ENCODE results near the gene IDI1.

Gene IDI1

GRCh38 chr10:1044964-1045363 lies 4.0 kb downstream of the IDI1 start:
- Histone ChIP-seq H3K4me2 (ENCODE audit: low read length) (peak overlapping the region; percentile 82), H3K36me3 (replicated peaks; ENCODE audit: low read depth, low read length) (peaks cover 49% of the 10 kb centered on the region)

DNA sequence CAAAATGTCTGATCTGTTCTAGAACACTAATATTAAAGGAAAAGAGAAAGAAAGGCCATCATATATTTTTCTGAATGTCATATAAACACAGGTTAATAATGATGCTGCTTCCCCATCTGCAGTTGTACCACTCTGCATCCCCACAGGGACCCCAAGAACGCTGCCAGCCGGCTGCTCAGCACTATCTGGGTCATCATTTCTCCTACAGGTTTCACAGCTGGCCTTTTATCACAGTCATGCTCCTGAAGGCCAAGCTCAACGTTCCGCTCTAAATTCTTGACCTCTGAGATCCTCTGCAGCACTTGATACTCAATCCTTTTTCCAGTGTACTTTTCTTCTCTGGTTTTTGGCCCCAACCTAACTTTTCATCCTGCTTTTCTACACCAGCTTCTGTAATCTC lies 4.8 kb downstream of the IDI1 start:
- no peaks in the 10 kb centered on the region for H3K27me3 ChIP-seq (ENCODE audit: low read depth, low read length)
- peaks cover 37% of the 10 kb centered on the region for H3K4me1 ChIP-seq (ENCODE audit: low read length)
- H3K27ac ChIP-seq (ENCODE audit: low read length), result peak overlapping the region; percentile 81
- H3K9ac ChIP-seq (ENCODE audit: low read length), result peak overlapping the region; percentile 39
- H2AFZ ChIP-seq (ENCODE audit: low read depth, low read length), result no peak overlapping the region
- H3K4me2 ChIP-seq (ENCODE audit: low read length), result peak overlapping the region; percentile 82
- peak overlapping the region; percentile 60 for H3K4me3 ChIP-seq (ENCODE audit: low read length)
- H4K20me1 ChIP-seq (ENCODE audit: insufficient read depth, low read length), result peaks cover 45% of the 10 kb centered on the region
- peaks cover 54% of the 10 kb centered on the region for H3K79me2 ChIP-seq (ENCODE audit: low read length)
- no peak for TF ChIP-seq EZH2phosphoT487 (IDR thresholded peaks at IDR 0.05; ENCODE audit: low read depth)
- TF ChIP-seq CTCF (IDR thresholded peaks at IDR 0.05; ENCODE audit: low read depth, low read length), result no peak
- H3K9me3 ChIP-seq (ENCODE audit: insufficient read depth, low read length), result no peaks in the 10 kb centered on the region
- peaks cover 52% of the 10 kb centered on the region for H3K36me3 ChIP-seq (replicated peaks; ENCODE audit: low read depth, low read length)

More at GRCh38 chr10:1044964-1045363, 4.0 kb downstream of the IDI1 start:
- peak overlapping the region; percentile 81 for H3K27ac ChIP-seq (ENCODE audit: low read length)
- H3K9me3 ChIP-seq (ENCODE audit: insufficient read depth, low read length), result no peaks in the 10 kb centered on the region
- peaks cover 45% of the 10 kb centered on the region for H4K20me1 ChIP-seq (ENCODE audit: insufficient read depth, low read length)
- no peak overlapping the region for H2AFZ ChIP-seq (ENCODE audit: low read depth, low read length)
- peak overlapping the region; percentile 60 for H3K4me3 ChIP-seq (ENCODE audit: low read length)
- peaks cover 37% of the 10 kb centered on the region for H3K4me1 ChIP-seq (ENCODE audit: low read length)
- no peaks in the 10 kb centered on the region for H3K27me3 ChIP-seq (ENCODE audit: low read depth, low read length)
- H3K79me2 ChIP-seq (ENCODE audit: low read length), result peaks cover 59% of the 10 kb centered on the region
- H3K9ac ChIP-seq (ENCODE audit: low read length), result peak overlapping the region; percentile 39; the same call in 1 of the 2 replicates
- TF ChIP-seq CTCF (IDR thresholded peaks at IDR 0.05; ENCODE audit: low read depth, low read length), result no peak
- no peak for TF ChIP-seq EZH2phosphoT487 (IDR thresholded peaks at IDR 0.05; ENCODE audit: low read depth)

DNA sequence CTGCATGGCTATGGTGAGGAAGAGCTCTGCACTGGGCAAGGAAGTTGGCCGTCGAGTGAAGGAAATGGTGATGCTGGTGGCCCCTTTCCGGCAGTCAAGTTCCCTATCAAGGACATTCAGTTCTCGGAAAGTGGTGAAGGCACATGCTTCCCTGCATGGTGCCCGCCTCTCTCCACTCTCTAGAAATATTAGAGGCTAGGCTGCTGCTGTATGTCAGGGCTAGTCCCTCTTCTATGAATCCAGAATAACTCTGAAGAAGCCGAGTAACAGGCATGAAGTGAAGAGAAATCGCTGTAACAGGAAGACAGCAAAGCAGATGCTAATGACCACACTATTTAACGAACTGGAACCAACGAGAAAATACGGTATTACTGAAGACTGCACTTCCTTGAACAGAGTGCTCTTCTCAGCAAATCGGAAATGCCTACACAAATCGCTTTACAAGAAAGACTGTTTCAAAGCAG lies 5.4 kb downstream of the IDI1 start:
- H3K4me2 ChIP-seq (ENCODE audit: low read length), result peak overlapping the region; percentile 82
- H3K27ac ChIP-seq (ENCODE audit: low read length), result peak overlapping the region; percentile 81
- peak overlapping the region; percentile 60 for H3K4me3 ChIP-seq (ENCODE audit: low read length)
- peaks cover 53% of the 10 kb centered on the region for H3K36me3 ChIP-seq (replicated peaks; ENCODE audit: low read depth, low read length)
- H4K20me1 ChIP-seq (ENCODE audit: insufficient read depth, low read length), result peaks cover 45% of the 10 kb centered on the region
- H3K9ac ChIP-seq (ENCODE audit: low read length), result peak overlapping the region; percentile 42
- no peaks in the 10 kb centered on the region for H3K27me3 ChIP-seq (ENCODE audit: low read depth, low read length)
- H3K4me1 ChIP-seq (ENCODE audit: low read length), result peaks cover 37% of the 10 kb centered on the region
- H3K79me2 ChIP-seq (ENCODE audit: low read length), result peaks cover 53% of the 10 kb centered on the region
- TF ChIP-seq CTCF (IDR thresholded peaks at IDR 0.05; ENCODE audit: low read depth, low read length) (no peak), EZH2phosphoT487 (IDR thresholded peaks at IDR 0.05; ENCODE audit: low read depth) (no peak)
- H2AFZ ChIP-seq (ENCODE audit: low read depth, low read length), result no peak overlapping the region
- H3K9me3 ChIP-seq (ENCODE audit: insufficient read depth, low read length), result no peaks in the 10 kb centered on the region

- Histone ChIP-seq H3K27ac (ENCODE audit: low read length) (no peak overlapping the region), H3K36me3 (replicated peaks; ENCODE audit: low read depth, low read length) (peaks cover 54% of the 10 kb centered on the region), H3K79me2 (ENCODE audit: low read length) (peaks cover 40% of the 10 kb centered on the region)
Observed at GRCh38 chr10:1041514-1041913, 7.4 kb downstream of the IDI1 start.

More at GRCh38 chr10:1041514-1041913, 7.4 kb downstream of the IDI1 start:
- Histone ChIP-seq H3K4me2 (ENCODE audit: low read length) (no peak overlapping the region), H3K9ac (ENCODE audit: low read length) (no peak overlapping the region), H3K27me3 (ENCODE audit: low read depth, low read length) (no peaks in the 10 kb centered on the region), H2AFZ (ENCODE audit: low read depth, low read length) (no peak overlapping the region), H3K9me3 (ENCODE audit: insufficient read depth, low read length) (no peaks in the 10 kb centered on the region), H3K4me3 (ENCODE audit: low read length) (no peak overlapping the region), H4K20me1 (ENCODE audit: insufficient read depth, low read length) (peaks cover 44% of the 10 kb centered on the region), H3K4me1 (ENCODE audit: low read length) (peaks cover 38% of the 10 kb centered on the region)
- TF ChIP-seq EZH2phosphoT487 (IDR thresholded peaks at IDR 0.05; ENCODE audit: low read depth) (no peak), CTCF (IDR thresholded peaks at IDR 0.05; ENCODE audit: low read depth, low read length) (no peak)
